GM12878 (cell line): Measurements from ENCODE around the gene RILPL2. TPM values are rescaled to one million over a fixed set of nuclear protein-coding genes. Genes with fewer than 3 reads are reported as not detected.
A peak's percentile ranks its signal among the peaks of the same experiment; 100 is the strongest.

Experiments
- CHD1 ChIP-seq: IDR thresholded peaks from 2 replicates; pipeline ENCODE4 v1.6.1; 2012; ENCODE audit warnings: low read depth, low read length, improper control_type of control experiment
- EP300 ChIP-seq, 2 experiments: fragments of 150-350 bp in 1 of 2; IDR thresholded peaks; 2 replicates each; pipeline ENCODE4 v1.6.1; 2011 to 2012; ENCODE audit warnings: low read depth in 2 of 2, low read length in 2 of 2, borderline replicate concordance in 1 of 2, improper control_type of control experiment in 1 of 2, inconsistent platforms in 1 of 2; ENCODE audit not compliant: control insufficient read depth in 1 of 2
- ETV6 ChIP-seq, 2 experiments: fragments of 450-650 bp in 1 of 2; IDR thresholded peaks in 1 of 2; conservative IDR thresholded peaks in 1 of 2; 2 replicates each; pipeline ENCODE4 v1.6.1; 2014; ENCODE audit warnings: antibody characterized with exemption in 1 of 2, borderline replicate concordance in 1 of 2, low read depth in 1 of 2, mild to moderate bottlenecking in 1 of 2, moderate library complexity in 1 of 2
- HCFC1 ChIP-seq: fragments of 150-350 bp; IDR thresholded peaks from 2 replicates; pipeline ENCODE4 v1.6.1; 2014; ENCODE audit warnings: low read length
- HDGF ChIP-seq: fragments of 450-650 bp; IDR thresholded peaks from 2 replicates; pipeline ENCODE4 v1.6.1; 2016; ENCODE audit warnings: antibody characterized with exemption
- HSF1 ChIP-seq: fragments of 150-350 bp; IDR thresholded peaks from 2 replicates; pipeline ENCODE4 v1.6.1; 2014; ENCODE audit warnings: mild to moderate bottlenecking, low read depth, low read length
- IRF4 ChIP-seq: IDR thresholded peaks from 2 replicates; pipeline ENCODE4 v1.6.1; 2011; ENCODE audit warnings: low read depth, low read length
- JUND ChIP-seq: IDR thresholded peaks from 2 replicates; pipeline ENCODE4 v1.6.1; 2012; ENCODE audit warnings: low read depth, mild to moderate bottlenecking, low read length, improper control_type of control experiment, moderate library complexity
- MAX ChIP-seq: IDR thresholded peaks from 2 replicates; pipeline ENCODE4 v1.6.1; 2012; ENCODE audit warnings: low read depth, low read length, improper control_type of control experiment
- NFXL1 ChIP-seq: fragments of 450-650 bp; IDR thresholded peaks from 2 replicates; pipeline ENCODE4 v1.6.1; 2017; ENCODE audit warnings: antibody characterized with exemption, mild to moderate bottlenecking, borderline replicate concordance
- NRF1 ChIP-seq: conservative IDR thresholded peaks from 2 replicates; pipeline ENCODE4 v1.6.1; 2011; ENCODE audit warnings: mild to moderate bottlenecking, low read depth, low read length, improper control_type of control experiment
- PBX3 ChIP-seq: IDR thresholded peaks from 2 replicates; pipeline ENCODE4 v1.6.1; 2011; ENCODE audit warnings: mild to moderate bottlenecking, low read depth, low read length, moderate library complexity; ENCODE audit not compliant: insufficient replicate concordance
- RELA ChIP-seq: fragments of 450-650 bp; IDR thresholded peaks from 2 replicates; pipeline ENCODE4 v1.8.0; 2014; ENCODE audit warnings: borderline replicate concordance; ENCODE audit not compliant: partially characterized antibody
- SMAD5 ChIP-seq: IDR thresholded peaks from 2 replicates; pipeline ENCODE4 v1.6.1; 2016; ENCODE audit warnings: antibody characterized with exemption, low read depth
- SMARCA5 ChIP-seq: fragments of 450-650 bp; IDR thresholded peaks from 2 replicates; pipeline ENCODE4 v1.6.1; 2017; ENCODE audit warnings: mild to moderate bottlenecking
- SMC3 ChIP-seq: IDR thresholded peaks from 2 replicates; pipeline ENCODE4 v1.6.1; 2011; ENCODE audit warnings: low read length, improper control_type of control experiment, borderline replicate concordance
- TARDBP ChIP-seq: IDR thresholded peaks from 2 replicates; pipeline ENCODE4 v1.6.1; 2016; ENCODE audit warnings: borderline replicate concordance
- TCF3 ChIP-seq: IDR thresholded peaks from 2 replicates; pipeline ENCODE4 v1.6.1; 2012; ENCODE audit warnings: low read depth, mild to moderate bottlenecking, low read length, borderline replicate concordance; ENCODE audit not compliant: insufficient read depth
- TCF7 ChIP-seq: IDR thresholded peaks from 2 replicates; pipeline ENCODE4 v1.6.1; 2014; ENCODE audit warnings: antibody characterized with exemption, borderline replicate concordance
- USF2 ChIP-seq: IDR thresholded peaks from 2 replicates; pipeline ENCODE4 v1.6.1; 2011; ENCODE audit warnings: low read depth, low read length, improper control_type of control experiment, borderline replicate concordance
- ZBTB4 ChIP-seq: fragments of 450-650 bp; formaldehyde crosslinking; IDR thresholded peaks from 2 replicates; pipeline ENCODE4 v1.4.0; 2022; ENCODE audit warnings: mild to moderate bottlenecking, moderate library complexity
- ZNF274 ChIP-seq: IDR thresholded peaks from one replicate; pipeline ENCODE4 v1.8.0; 2011; ENCODE audit not compliant: insufficient read length, insufficient read depth
- ZNF622 ChIP-seq: fragments of 450-650 bp; IDR thresholded peaks from 2 replicates; pipeline ENCODE4 v1.6.1; 2017; ENCODE audit warnings: mild to moderate bottlenecking, inconsistent platforms
- polyA plus RNA-seq, 11 experiments: library from polyadenylated mRNA; depleted of rRNA in 4 of 11; unstranded in 6 of 11; stranded (reverse) in 5 of 11; fragments of >200 nt; fragmentation: Nextera tagmentation in 4 of 11; fragmentation: Illumina TruSeq in 1 of 11; extraction: Ambion mirVana in 4 of 11; extraction: Trizol in 1 of 11; gene quantifications; 1 replicate in 1 of 11; 2 replicates in 10 of 11; pipeline versions ENCODE4 v1.2.1 to v1.2.3, GENCODE V29; 2011 to 2016; ENCODE audit warnings: inconsistent platforms in 2 of 11, missing spikeins in 2 of 11, low read depth in 1 of 11
- total RNA-seq, 4 experiments: library from RNA; depleted of rRNA in 3 of 4; stranded (reverse); fragments of >200 nt in 3 of 4; fragmentation: Illumina TruSeq in 1 of 4; extraction: Trizol in 1 of 4; gene quantifications; 2 replicates each; pipeline versions ENCODE4 v1.2.1 to v1.2.3, GENCODE V29; 2013 to 2021

The RILPL2 gene
- total and polyA plus RNA-seq, 10 of the 15 experiments (the other 5 are each of a cell fraction or from before 2014, with no cell fraction given), result 3.5 to 38.5 (median 19.7) TPM

- peak; percentile 72; the same call in 1 of the 2 replicates for TF ChIP-seq SMARCA5
- peak; percentile 61 for TF ChIP-seq JUND
- TF ChIP-seq USF2, result peak; percentile 78
- peak; percentile 49 for TF ChIP-seq PBX3
- peak; percentile 67; the same call in 1 of the 2 replicates for TF ChIP-seq TARDBP
- TF ChIP-seq ZBTB4 (CRISPR knock-in tag), result no peak
- peak; percentile 100 for TF ChIP-seq TCF3
- TF ChIP-seq SMC3, result peak; percentile 23; the same call in 1 of the 2 replicates
- TF ChIP-seq CHD1, result no peak
- TF ChIP-seq SMAD5, result no peak; the same call in 1 of the 2 replicates
- peak; percentile 69 for TF ChIP-seq RELA
- TF ChIP-seq IRF4, result no peak
- TF ChIP-seq NFXL1, result no peak
- no peak for TF ChIP-seq NRF1
- TF ChIP-seq HSF1, result no peak
- 0 out of 2 replicates have a peak, but pooled peaks have one; percentile 44 for TF ChIP-seq HDGF
- no peak for TF ChIP-seq ZNF274
- TF ChIP-seq ZNF622, result no peak
- TF ChIP-seq EP300 (IDR thresholded peaks at IDR 0.05; ENCODE audit: borderline replicate concordance in 1 of 2, control insufficient read depth in 1 of 2, low read depth in 2 of 2, low read length in 2 of 2), result peak; percentile 42 to 77
- peak in 1 of 2 experiments; percentile 53; a peak in 1 of 4 replicates for TF ChIP-seq ETV6 (conservative IDR thresholded peaks at IDR 0.05 in 1 of 2, IDR thresholded peaks at IDR 0.05 in 1 of 2; ENCODE audit: borderline replicate concordance in 1 of 2, low read depth in 1 of 2)
- no peak for TF ChIP-seq MAX
- no peak for TF ChIP-seq TCF7
- peak; percentile 29; the same call in 1 of the 2 replicates for TF ChIP-seq HCFC1
Measured at GRCh38 chr12:123427036-123427769, 9.3 kb downstream of the RILPL2 start (continued).
